DND-41 (cell line): ENCODE data around the gene ZNF827.

Experiments
- EZH2 ChIP-seq: IDR thresholded peaks from 3 replicates; pipeline ENCODE4 v1.6.1; 2012; ENCODE audit warnings: borderline replicate concordance, low read depth, mild to moderate bottlenecking, moderate library complexity, low read length, inconsistent platforms; ENCODE audit not compliant: severe bottlenecking
- TF ChIP-seq, protein P1 (sequence below): IDR thresholded peaks from 2 replicates; pipeline ENCODE4 v1.5.1; 2012; ENCODE audit warnings: borderline replicate concordance, low read length, moderate library complexity, mild to moderate bottlenecking; ENCODE audit not compliant: poor library complexity, severe bottlenecking; ENCODE audit errors: extremely low read depth

DNA sequence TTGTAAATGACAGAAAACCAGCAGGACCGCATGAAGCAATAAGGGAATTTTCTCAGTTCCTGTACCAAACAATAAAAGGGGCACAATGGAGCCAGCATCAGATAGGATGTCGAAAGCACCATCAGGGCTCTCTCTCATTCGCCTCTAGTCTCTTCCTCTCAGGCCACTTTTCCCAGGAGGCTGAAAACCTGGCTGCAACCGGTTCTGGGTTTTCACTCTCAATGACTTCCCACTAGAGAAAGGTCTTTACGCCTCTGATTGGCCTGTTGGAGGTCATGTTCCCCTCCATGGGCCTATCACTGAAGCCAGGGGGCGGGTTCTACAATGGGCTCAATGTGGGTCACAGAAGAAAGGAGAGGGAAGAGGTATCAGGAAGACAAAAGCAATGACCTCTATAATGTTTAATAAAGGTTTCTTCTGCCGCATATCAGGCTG lies 29.3 kb downstream of the ZNF827 start:
- TF ChIP-seq, protein P1, sequence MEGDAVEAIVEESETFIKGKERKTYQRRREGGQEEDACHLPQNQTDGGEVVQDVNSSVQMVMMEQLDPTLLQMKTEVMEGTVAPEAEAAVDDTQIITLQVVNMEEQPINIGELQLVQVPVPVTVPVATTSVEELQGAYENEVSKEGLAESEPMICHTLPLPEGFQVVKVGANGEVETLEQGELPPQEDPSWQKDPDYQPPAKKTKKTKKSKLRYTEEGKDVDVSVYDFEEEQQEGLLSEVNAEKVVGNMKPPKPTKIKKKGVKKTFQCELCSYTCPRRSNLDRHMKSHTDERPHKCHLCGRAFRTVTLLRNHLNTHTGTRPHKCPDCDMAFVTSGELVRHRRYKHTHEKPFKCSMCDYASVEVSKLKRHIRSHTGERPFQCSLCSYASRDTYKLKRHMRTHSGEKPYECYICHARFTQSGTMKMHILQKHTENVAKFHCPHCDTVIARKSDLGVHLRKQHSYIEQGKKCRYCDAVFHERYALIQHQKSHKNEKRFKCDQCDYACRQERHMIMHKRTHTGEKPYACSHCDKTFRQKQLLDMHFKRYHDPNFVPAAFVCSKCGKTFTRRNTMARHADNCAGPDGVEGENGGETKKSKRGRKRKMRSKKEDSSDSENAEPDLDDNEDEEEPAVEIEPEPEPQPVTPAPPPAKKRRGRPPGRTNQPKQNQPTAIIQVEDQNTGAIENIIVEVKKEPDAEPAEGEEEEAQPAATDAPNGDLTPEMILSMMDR: no peak
- TF ChIP-seq EZH2: no peak
